Suprapubic skin (tissue), 4 donors: ENCODE data around the gene RSPRY1. TPM values are rescaled to one million over a fixed set of nuclear protein-coding genes. Genes with fewer than 3 reads are reported as not detected.

Experiments
- DNase-seq, 2 donors: peaks; one replicate each; pipeline ENCODE4 v3.0.0-alpha.2; 2019; ENCODE audit warnings: low spot score in 2 of 2
- H3K27ac ChIP-seq: fragments of 200-600 bp; sonication (generic); one replicate; pipeline ENCODE4 v1.5.1; 2019
- H3K27me3 ChIP-seq: fragments of 200-600 bp; sonication (generic); one replicate; pipeline ENCODE4 v1.5.1; 2019
- H3K36me3 ChIP-seq: fragments of 200-600 bp; sonication (generic); one replicate; pipeline ENCODE4 v1.5.1; 2019
- H3K4me1 ChIP-seq: fragments of 200-600 bp; sonication (generic); one replicate; pipeline ENCODE4 v1.5.1; 2019
- H3K4me3 ChIP-seq: fragments of 200-600 bp; sonication (generic); one replicate; pipeline ENCODE4 v1.5.1; 2019; ENCODE audit warnings: mild to moderate bottlenecking
- H3K9me3 ChIP-seq: fragments of 200-600 bp; sonication (generic); one replicate; pipeline ENCODE4 v1.5.1; 2019
- EP300 ChIP-seq: sonication (generic); formaldehyde crosslinking; IDR thresholded peaks from one replicate; pipeline ENCODE4 v1.6.1; 2017; ENCODE audit warnings: antibody characterized with exemption
- POLR2A ChIP-seq, 2 donors: fragments of 450-650 bp; IDR thresholded peaks; one replicate each; pipeline ENCODE4 v1.6.1; 2017; ENCODE audit warnings: antibody characterized with exemption in 2 of 2, mild to moderate bottlenecking in 2 of 2, moderate library complexity in 2 of 2
- POLR2AphosphoS5 ChIP-seq, 3 donors: sonication (generic); formaldehyde crosslinking; IDR thresholded peaks; one replicate each; pipeline ENCODE4 v1.6.1; 2017; ENCODE audit warnings: antibody characterized with exemption in 3 of 3
- WGBS: methylation state at CpG from one replicate; pipeline ENCODE4 v1.1.5; 2018; 5-methylcytosine and 5-hydroxymethylcytosine counted together
- total RNA-seq, 4 donors: library from RNA; depleted of rRNA; stranded (reverse); fragments of >200 nt; gene quantifications; one replicate each; pipeline ENCODE4 v1.1.0, GENCODE V29; 2016
- TF ChIP-seq, protein P1 (sequence below), 2 donors: fragments of 200-600 bp in 1 of 2; fragments of 450-650 bp in 1 of 2; sonication (generic) in 1 of 2; IDR thresholded peaks; one replicate each; pipeline ENCODE4 v1.5.1; 2016 to 2019; ENCODE audit warnings: antibody characterized with exemption in 2 of 2, mild to moderate bottlenecking in 1 of 2, moderate library complexity in 1 of 2

Gene RSPRY1
- total RNA-seq, 4 donors from 2014 or later, result 16.3 to 48.3 (median 35.2) TPM

DNA sequence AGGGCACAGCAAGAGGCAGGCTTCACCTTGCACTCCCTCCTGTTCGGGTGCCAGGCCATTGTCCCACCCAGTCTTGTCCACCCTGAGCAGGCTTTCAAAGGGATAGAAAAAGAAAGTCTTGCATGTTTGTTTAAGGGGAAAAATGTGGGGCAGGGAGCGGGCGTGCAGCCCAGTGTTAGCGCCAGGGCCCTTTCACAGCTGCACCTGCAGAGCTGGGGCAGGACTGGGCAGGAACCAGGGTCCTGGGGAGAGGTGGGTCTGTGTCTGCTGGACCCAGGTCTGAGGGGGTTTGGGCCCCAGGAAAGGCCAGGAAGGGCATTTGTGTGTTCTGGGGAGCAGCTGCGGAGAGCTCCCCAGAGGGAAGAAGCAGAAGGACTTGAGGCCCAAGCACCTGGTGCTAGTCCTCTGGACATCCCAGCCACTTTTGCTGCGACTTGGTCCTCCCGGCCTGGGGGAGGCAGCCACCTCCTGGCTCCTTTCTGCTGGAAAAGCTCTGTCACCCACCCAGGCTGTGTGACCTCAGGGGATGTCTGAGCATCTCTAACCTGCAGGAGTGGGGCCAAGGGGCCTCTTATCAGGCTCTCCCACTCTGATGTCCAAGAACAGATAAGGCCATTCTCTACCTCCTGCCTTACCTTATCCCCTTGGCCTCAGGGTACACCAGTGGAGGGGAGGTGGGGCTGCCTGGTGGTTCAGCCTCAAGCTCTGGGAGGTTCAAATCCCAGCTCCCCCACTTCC, 45.0 kb upstream of the RSPRY1 start:
- peak in 1 of 2 donors; percentile 50 for DNase-seq
- Histone ChIP-seq H3K27me3 (no peaks in the 10 kb centered on the region), H3K9me3 (no peaks in the 10 kb centered on the region), H3K27ac (no peak overlapping the region), H3K4me1 (peaks cover 40% of the 10 kb centered on the region), H3K4me3 (no peak overlapping the region), H3K36me3 (no peaks in the 10 kb centered on the region)
- 93% methylated on average over 7 of the region's 7 CpGs for WGBS
- TF ChIP-seq POLR2A (IDR thresholded peaks at IDR 0.05), result no peak
- TF ChIP-seq POLR2AphosphoS5 (IDR thresholded peaks at IDR 0.05), result no peak
- TF ChIP-seq, protein P1, sequence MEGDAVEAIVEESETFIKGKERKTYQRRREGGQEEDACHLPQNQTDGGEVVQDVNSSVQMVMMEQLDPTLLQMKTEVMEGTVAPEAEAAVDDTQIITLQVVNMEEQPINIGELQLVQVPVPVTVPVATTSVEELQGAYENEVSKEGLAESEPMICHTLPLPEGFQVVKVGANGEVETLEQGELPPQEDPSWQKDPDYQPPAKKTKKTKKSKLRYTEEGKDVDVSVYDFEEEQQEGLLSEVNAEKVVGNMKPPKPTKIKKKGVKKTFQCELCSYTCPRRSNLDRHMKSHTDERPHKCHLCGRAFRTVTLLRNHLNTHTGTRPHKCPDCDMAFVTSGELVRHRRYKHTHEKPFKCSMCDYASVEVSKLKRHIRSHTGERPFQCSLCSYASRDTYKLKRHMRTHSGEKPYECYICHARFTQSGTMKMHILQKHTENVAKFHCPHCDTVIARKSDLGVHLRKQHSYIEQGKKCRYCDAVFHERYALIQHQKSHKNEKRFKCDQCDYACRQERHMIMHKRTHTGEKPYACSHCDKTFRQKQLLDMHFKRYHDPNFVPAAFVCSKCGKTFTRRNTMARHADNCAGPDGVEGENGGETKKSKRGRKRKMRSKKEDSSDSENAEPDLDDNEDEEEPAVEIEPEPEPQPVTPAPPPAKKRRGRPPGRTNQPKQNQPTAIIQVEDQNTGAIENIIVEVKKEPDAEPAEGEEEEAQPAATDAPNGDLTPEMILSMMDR (IDR thresholded peaks at IDR 0.05), result no peak
- TF ChIP-seq EP300, result no peak

DNA sequence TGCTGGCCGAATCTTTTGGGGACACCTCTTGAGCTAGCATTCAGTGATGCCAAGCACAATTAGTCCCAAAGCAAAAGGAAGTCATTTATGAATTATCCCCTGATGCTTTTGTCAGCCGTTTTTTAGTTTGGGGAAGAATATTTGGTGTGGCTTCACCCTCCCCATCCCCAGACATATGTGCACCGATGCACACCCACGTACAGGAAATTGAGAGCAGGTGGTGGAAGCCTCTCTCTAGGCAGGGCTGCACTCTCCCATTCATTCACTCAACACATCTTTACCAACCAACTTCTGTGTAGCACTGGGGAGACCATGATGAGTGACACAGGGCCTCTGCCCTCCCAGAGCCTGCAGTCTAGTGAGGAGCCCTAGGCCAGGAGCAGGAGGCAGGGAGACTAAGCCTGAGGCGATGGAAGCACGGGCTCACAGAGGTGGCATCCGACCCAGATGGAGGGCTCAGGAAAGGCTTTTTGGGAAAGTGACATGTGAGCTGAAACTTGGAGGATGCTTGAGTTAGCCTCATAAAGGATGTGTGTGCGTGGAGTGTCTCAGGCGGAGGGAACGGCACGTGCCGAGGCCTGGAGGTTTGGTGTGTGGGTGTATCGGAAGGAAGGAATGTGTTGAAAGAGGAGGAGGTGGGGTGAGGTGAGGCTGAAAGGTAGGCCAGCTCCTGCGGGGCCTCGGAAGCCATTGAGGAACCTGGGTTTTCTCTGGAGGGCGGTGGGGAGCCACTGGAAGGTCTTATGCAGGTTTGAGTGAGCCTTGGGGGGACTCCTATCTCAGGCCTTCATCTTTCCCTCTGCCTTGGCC, 44.1 kb upstream of the RSPRY1 start:
- H3K4me1 ChIP-seq, result peaks cover 48% of the 10 kb centered on the region
- 84% methylated on average over 16 of the region's 16 CpGs for WGBS
- DNase-seq, result peak in 1 of 2 donors; percentile 28
- H3K9me3 ChIP-seq, result no peaks in the 10 kb centered on the region
- H3K27ac ChIP-seq, result no peak overlapping the region
- no peaks in the 10 kb centered on the region for H3K27me3 ChIP-seq
- H3K36me3 ChIP-seq, result no peaks in the 10 kb centered on the region
- TF ChIP-seq EP300 (no peak), POLR2AphosphoS5 (IDR thresholded peaks at IDR 0.05) (no peak), POLR2A (IDR thresholded peaks at IDR 0.05) (no peak)
- TF ChIP-seq, protein P1 (IDR thresholded peaks at IDR 0.05), result no peak
- no peak overlapping the region for H3K4me3 ChIP-seq

DNA sequence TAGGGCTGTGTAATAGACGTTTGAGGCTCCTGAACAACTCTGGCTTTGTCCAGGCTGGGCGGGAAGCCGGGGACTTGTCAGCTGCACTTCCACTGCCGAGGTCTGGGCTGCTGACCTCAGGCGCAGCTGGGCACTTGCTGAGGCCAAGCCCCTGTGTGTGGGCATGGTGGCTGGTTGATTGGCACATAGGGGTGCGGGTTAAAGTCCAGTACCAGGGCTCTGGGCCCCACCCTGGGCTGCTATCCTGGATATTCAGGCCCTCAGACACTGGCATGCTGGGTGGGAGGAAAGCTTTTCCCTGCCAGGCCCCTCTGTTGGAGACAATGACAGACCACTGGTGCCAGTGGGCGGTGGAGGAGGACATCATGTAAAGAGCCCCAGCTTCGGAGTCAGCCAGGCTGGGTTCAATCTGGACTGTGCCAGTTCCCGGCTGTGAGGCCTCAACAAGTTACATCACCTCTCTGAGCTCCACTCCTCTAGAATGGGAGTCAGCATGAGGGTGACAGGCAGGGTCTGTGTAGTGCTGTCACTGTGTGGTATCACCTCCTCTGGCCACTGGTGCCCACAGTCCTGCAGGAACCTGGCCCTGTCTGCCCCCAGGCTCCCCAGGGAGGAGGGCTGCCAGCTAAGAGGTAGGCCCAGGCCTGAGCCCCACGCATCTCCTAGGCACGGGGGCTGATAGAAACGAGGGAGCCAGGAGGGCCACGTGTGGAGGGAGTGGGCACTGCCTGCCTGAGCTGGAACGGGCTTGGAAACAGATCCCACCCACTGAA, 42.8 kb upstream of the RSPRY1 start:
- Histone ChIP-seq H3K4me1 (peaks cover 61% of the 10 kb centered on the region), H3K27me3 (no peaks in the 10 kb centered on the region), H3K27ac (no peak overlapping the region), H3K4me3 (no peak overlapping the region), H3K36me3 (no peaks in the 10 kb centered on the region), H3K9me3 (no peaks in the 10 kb centered on the region)
- peak in 1 of 2 donors; percentile 56 for DNase-seq
- TF ChIP-seq EP300 (no peak), POLR2AphosphoS5 (IDR thresholded peaks at IDR 0.05) (no peak), POLR2A (IDR thresholded peaks at IDR 0.05) (no peak)
- TF ChIP-seq, protein P1 (IDR thresholded peaks at IDR 0.05), result no peak
- 74% methylated on average over 10 of the region's 14 CpGs for WGBS

DNA sequence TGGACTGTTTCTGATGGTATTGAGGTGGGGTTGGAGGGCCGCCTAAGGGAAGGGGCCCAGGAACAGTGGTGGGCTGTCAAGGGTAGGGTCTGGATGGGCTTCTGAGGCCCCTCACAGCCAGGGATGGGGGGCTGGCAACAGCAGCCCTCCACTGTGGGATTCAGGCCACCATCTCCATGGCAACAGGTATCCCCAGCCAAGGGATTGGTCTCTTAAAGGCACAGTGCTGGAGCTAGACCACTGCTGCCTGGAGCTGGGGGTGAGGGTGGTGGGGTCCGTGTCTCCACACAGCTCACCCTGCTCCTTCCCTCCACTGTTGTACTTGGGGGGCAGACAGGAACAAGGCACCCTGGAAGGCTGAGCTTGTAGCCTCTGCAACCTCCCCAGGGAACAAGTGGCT, 42.1 kb upstream of the RSPRY1 start:
- H3K9me3 ChIP-seq, result no peaks in the 10 kb centered on the region
- no peak overlapping the region for H3K27ac ChIP-seq
- TF ChIP-seq POLR2AphosphoS5 (IDR thresholded peaks at IDR 0.05) (no peak), EP300 (no peak), POLR2A (IDR thresholded peaks at IDR 0.05) (no peak)
- TF ChIP-seq, protein P1 (IDR thresholded peaks at IDR 0.05), result no peak
- no peaks in the 10 kb centered on the region for H3K36me3 ChIP-seq
- H3K27me3 ChIP-seq, result no peaks in the 10 kb centered on the region
- H3K4me1 ChIP-seq, result peaks cover 68% of the 10 kb centered on the region
- 95% methylated on average over 2 of the region's 2 CpGs for WGBS
- no peak overlapping the region for H3K4me3 ChIP-seq
- DNase-seq, result peak in 1 of 2 donors; percentile 65
